ENCODE measurements around the gene ZBTB6. TPM values are rescaled to one million over a fixed set of nuclear protein-coding genes. Genes with fewer than 3 reads are reported as not detected.

The ZBTB6 gene
- total and polyA plus RNA-seq, 2 of the 8 experiments (the other 6 are each of a cell fraction or from before 2014, with no cell fraction given) = 2.0 to 10.0 TPM

GRCh38 chr9:122888480-122888879 lies 24.6 kb downstream of the ZBTB6 start:
- Histone ChIP-seq H2BK12ac (ENCODE audit: low read depth, low read length) (no peak overlapping the region), H4K20me1 (replicated peaks in 1 of 2; ENCODE audit: control insufficient read depth in 1 of 2, insufficient read depth in 2 of 2, low read length in 2 of 2) (peaks cover 0 to 1% of the 10 kb centered on the region in 2 experiments), H3K18ac (ENCODE audit: extremely low read depth, low read length) (no peak overlapping the region), H2BK15ac (ENCODE audit: low read length) (no peak overlapping the region), H3K79me1 (ENCODE audit: low read depth, low read length) (no peaks in the 10 kb centered on the region), H3K23ac (ENCODE audit: insufficient read length) (no peak overlapping the region), H3K79me2 (ENCODE audit: control insufficient read depth in 1 of 2, insufficient read depth in 2 of 2, low read length in 2 of 2) (no peaks in the 10 kb centered on the region), H2AK5ac (ENCODE audit: low read depth, low read length) (no peak overlapping the region), H3K4me2 (ENCODE audit: insufficient read depth in 1 of 2, low read depth in 2 of 2, low read length in 2 of 2) (no peak overlapping the region), H3K4me1 (replicated peaks in 1 of 4; ENCODE audit: control insufficient read depth in 3 of 4, insufficient read depth in 4 of 4, low read length in 3 of 4) (no peaks in the 10 kb centered on the region), H2BK20ac (ENCODE audit: low read length) (no peak overlapping the region), H3K9me3 (ENCODE audit: insufficient read depth in 2 of 2, low read depth in 1 of 2, low read length in 1 of 2) (no peaks in the 10 kb centered on the region), H3K27ac (ENCODE audit: low read depth, low read length) (no peak overlapping the region), H2AFZ (ENCODE audit: low read length) (no peak overlapping the region), H3K36me3 (ENCODE audit: control insufficient read depth in 2 of 4, insufficient read depth in 4 of 4, low read length in 3 of 4) (peaks cover 0 to 73% (median 25%) of the 10 kb centered on the region in 4 experiments; a peak in 6 of 8 replicates), H4K5ac (ENCODE audit: insufficient read length, low read depth, low read length) (no peak overlapping the region), H4K91ac (replicated peaks; ENCODE audit: insufficient read length, low read length) (no peak overlapping the region), H3K27me3 (replicated peaks in 1 of 4; ENCODE audit: control insufficient read depth in 3 of 4, extremely low read depth in 1 of 4, insufficient read depth in 3 of 4, low read length in 3 of 4) (no peaks in the 10 kb centered on the region), H2BK120ac (replicated peaks; ENCODE audit: low read depth, low read length) (no peak overlapping the region), H3K4me3 (ENCODE audit: extremely low read depth in 1 of 4, insufficient read depth in 2 of 4, low read depth in 3 of 4, low read length in 4 of 4) (no peak overlapping the region), H4K8ac (ENCODE audit: extremely low read depth, insufficient read depth, low read length) (no peak overlapping the region), H3K23me2 (ENCODE audit: low read depth, low read length) (no peaks in the 10 kb centered on the region), H3K56ac (replicated peaks; ENCODE audit: insufficient read length, low read depth, low read length) (no peak overlapping the region), H3K14ac (ENCODE audit: insufficient read length) (no peak overlapping the region), H3K4ac (replicated peaks; ENCODE audit: insufficient read length, low read depth, low read length) (no peak overlapping the region), H2BK5ac (ENCODE audit: low read depth, low read length) (no peak overlapping the region), H3K9ac (replicated peaks in 1 of 4; ENCODE audit: extremely low read depth in 1 of 4, low read depth in 3 of 4, low read length in 3 of 4) (no peak overlapping the region)
- no peak for FAIRE-seq
- ChIA-PET POLR2A (ENCODE audit: partially characterized antibody) (interaction anchor here (1.4 to 2.1 kb wide), 3 partner anchors 13 to 24 kb away, joined by 3 to 6 read pairs (median 3); partner anchors contain the start of genes RC3H2 and ZBTB6), CTCF (ENCODE audit: partially characterized antibody) (no interaction called here)
- no peak for DNase-seq (ENCODE audit: low read depth in 1 of 2, low spot score in 2 of 2)
- 67% methylated on average over 3 of the region's 3 CpGs; no CpG with 5 or more reads in 1 of the 2 experiments for WGBS, 2 experiments (ENCODE audit: extremely low coverage in 1 of 2, insufficient coverage in 1 of 2, insufficient read length in 1 of 2, insufficient replicate concordance in 2 of 2, low coverage in 1 of 2, low lambda C conversion rate in 2 of 2, missing lambda C conversion rate in 1 of 2)
- no peak for TF ChIP-seq BCL11A (IDR thresholded peaks at IDR 0.05; ENCODE audit: low read depth in 2 of 2, low read length in 2 of 2)
- TF ChIP-seq TAF1 (IDR thresholded peaks at IDR 0.05; ENCODE audit: low read depth, low read length) = no peak
- no peak for TF ChIP-seq RNF2 (IDR thresholded peaks at IDR 0.05; ENCODE audit: borderline replicate concordance, low read depth, low read length, missing control alignments, poor library complexity, severe bottlenecking)
- no peak for TF ChIP-seq SP1 (IDR thresholded peaks at IDR 0.05; ENCODE audit: low read depth, low read length)
- no peak for TF ChIP-seq SIRT6 (IDR thresholded peaks at IDR 0.05; ENCODE audit: low read length)
- TF ChIP-seq RXRA (IDR thresholded peaks at IDR 0.05; ENCODE audit: insufficient read depth, low read depth, low read length) = no peak
- no peak for TF ChIP-seq USF2 (IDR thresholded peaks at IDR 0.05; ENCODE audit: low read length)
- no peak for TF ChIP-seq ZNF274 (IDR thresholded peaks at IDR 0.05; ENCODE audit: borderline replicate concordance, extremely low read depth, low read length)
- TF ChIP-seq EP300 (IDR thresholded peaks at IDR 0.05; ENCODE audit: borderline replicate concordance in 1 of 2, low read depth in 2 of 2, low read length in 2 of 2) = no peak
- TF ChIP-seq SRF (IDR thresholded peaks at IDR 0.05; ENCODE audit: low read depth, low read length) = no peak

Data from H1 (cell line).